HG03439 (cell line): Measurements from ENCODE around the gene CLASP2.

ENCODE experiments used
- ATAC-seq: cut with Tn5 transposase; IDR thresholded peaks from one replicate; pipeline ENCODE4 v1.9.1; 2021; ENCODE audit warnings: mild to moderate bottlenecking, moderate library complexity; ENCODE audit not compliant: unreplicated experiment

The CLASP2 gene

DNA sequence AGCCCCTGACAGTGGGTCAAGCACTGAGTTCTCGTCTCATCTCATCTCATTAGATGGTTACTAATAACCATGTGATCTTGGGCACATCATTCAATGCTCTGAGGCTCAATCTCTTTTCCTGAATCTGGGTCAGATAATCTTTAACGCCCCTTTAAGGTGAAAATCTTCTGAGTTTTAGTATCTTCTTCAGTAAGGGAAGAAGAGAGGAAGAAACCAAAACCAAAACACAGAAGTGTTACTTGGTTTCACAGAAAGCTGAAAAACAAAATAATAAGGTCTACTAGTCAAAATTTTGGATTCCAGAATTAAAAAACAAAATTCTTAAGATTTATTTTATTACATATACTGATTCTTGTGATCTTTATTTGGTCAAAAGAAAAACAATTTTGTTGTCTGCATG, 78.2 kb downstream of the CLASP2 start:
- no peak for ATAC-seq

DNA sequence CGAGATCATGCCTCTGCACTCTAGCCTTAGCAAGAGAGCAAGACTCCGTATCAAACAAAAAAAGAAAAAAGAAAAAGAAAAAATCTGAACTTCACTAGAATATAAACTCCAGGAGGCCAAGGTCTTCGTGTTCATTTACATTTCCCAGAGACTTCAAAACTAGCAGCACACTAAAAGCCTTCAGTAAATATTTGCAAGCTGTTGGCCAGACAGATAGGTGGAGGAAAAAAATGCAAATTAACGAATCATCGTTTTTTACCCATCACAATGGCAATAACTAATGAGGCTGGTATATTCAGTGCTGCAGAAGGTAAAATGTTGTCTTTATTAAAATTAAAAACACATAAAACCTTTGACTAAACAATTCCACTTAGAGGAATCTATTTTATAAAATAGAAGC, 80.6 kb downstream of the CLASP2 start:
- ATAC-seq: no peak

DNA sequence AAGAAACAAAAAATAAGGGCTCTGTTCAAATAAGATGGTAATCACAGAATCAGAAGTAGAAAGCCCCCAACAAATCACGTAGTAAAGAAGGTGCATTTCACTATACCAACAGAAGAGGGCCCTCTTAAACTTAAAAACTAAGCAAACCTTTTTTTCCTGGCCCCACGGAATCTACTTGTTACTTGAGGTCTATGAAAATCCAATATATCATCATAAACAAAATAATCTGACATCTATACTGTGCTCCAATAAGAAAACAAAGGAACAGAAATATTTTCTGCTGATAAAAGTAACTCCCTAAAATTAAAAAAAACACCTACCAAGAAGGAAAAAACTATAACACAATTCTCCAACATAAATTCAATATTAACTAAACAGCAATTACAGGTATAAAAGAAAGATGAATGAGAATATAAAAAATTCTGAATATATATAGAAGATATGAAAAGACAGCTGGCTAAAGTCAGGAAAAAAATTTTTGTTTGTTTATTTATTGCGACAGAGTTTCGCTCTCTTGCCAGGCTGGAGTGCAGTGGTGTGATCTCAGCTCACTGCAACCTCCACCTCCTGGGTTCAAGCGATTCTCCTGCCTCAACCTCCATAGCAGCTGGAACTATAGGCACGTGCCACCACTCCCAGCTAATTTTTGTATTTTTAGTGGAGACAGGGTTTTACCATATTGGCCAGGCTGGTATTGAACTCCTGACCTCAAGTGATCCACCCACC, 81.8 kb downstream of the CLASP2 start:
- ATAC-seq: no peak

DNA sequence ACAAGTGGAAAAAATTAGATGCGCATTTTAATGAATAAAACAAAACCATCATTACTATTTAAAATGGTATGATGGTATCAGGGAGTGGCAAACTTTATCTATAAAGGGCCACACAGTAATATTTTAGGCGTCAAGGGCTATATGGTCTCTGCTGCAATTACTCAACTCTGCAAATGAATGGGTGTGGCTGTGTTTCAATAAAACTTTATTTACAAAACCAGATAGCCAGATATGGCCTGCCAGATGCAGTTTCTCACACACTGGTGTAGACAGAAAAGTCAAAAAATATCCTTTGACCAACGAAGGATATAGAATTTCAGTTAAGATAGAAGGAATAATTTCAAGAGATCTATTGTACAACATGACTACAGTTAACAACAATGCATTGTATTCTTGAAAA, 83.8 kb downstream of the CLASP2 start:
- no peak for ATAC-seq

DNA sequence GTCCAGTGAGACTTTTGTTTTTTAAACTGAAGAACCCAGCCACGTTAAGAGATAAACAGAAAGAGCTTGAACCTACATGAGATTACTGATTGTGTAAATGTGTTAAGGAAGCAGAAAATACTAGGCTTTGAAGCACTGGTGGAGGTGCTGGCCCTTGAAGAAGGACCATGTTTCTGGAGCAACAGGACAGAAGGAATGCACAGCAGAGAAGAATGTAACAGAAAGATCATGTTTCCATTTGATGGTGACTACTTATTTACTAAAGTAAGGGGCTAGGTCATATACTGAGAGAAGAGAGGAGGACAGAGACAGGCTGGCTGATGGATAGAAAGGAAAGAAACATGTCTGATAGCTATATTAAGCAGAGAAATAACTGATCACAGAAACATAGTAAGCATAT, 88.8 kb downstream of the CLASP2 start:
- ATAC-seq: no peak

DNA sequence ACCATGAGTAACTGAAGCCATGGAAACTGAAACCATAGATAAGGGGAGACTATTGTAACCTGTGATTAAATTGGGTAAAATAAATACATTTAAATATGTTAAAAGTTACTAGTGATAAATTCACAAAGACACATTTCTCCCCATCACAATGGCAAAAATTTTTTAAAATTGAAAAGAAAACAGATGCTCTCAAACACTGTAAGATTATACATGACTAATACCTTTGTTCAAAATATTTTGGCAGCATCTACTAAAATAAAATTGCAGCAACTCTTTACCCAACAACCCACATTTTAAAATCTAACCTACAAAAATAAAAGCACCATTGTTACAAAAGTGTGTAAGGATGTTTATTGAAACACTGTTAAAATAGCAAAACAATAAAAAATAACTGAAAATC, 93.3 kb downstream of the CLASP2 start:
- ATAC-seq: no peak

DNA sequence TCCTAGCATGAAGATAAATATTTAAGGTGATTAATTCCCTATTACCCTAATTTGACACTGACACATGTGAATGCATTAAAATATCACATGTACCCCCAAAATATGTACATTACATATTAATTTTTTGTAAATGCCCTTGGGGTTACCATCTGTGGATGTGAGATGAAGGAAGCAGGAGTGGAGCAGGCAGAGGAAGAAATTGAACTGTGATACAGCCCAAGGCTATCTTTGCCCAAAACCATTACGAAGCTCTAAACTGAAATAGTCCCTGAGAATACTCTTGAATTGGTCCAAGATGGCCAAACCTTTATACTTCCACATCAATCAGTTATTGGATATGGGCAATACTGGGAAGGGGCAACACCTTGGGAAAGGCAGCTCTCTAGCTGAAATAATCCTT, 105.0 kb downstream of the CLASP2 start:
- ATAC-seq: no peak

DNA sequence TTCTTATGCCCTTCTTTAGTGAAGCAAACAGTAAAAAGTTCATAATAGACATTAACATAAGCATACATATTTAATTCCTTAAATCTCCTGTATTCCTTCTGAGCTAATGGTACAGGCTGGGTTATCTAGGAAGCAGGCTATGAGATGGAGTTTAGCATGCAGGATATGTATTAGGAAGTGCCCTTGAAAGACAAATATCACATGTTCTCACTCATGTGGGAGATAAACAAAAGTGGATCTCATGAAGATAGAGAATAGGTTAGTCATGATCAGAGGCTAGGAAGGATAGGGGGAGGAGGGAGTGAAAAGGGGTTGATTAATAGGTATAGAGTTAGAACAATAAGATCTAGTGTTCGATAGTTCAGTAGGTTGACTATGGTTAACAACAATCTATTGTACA, 105.4 kb downstream of the CLASP2 start:
- ATAC-seq: no peak

DNA sequence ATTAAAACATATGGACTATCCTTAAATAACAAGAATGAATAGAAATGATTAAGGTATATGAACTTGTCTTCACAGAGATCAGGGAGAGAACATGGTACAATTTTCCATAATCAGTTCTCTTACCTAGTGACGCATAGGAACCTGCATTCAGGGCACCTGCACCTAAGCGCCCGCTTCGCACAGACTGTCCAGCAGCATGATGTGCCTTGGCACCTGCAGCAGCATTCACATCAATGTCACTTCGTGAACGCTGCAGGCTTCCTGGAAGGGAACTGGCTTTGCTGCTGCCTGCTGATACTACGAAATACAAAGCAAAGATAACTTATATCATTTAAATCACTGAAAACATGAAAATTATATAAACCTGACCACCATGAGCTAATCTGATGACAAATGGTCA, 115.2 kb downstream of the CLASP2 start:
- no peak for ATAC-seq

DNA sequence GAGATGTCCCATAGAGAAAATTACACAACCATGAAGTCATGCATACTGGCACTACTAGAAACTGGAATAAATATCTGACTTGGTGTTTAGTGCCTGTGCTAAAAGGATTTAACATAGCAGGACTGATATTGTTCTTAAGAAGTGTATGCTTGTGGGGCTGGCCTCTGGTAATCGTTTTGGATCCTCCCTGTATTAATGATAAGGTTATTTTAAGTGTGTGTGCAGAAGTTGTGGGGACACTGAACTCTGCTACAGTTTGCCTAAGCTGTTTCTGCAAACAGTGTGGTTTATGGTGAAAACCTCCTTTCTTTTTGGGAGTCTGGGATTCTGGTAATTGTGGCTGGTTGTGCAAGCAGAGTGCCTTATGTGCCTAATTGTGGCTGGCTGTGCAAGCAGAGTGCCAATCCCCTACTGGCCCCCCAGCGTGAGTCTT, 120.8 kb downstream of the CLASP2 start:
- no peak for ATAC-seq

DNA sequence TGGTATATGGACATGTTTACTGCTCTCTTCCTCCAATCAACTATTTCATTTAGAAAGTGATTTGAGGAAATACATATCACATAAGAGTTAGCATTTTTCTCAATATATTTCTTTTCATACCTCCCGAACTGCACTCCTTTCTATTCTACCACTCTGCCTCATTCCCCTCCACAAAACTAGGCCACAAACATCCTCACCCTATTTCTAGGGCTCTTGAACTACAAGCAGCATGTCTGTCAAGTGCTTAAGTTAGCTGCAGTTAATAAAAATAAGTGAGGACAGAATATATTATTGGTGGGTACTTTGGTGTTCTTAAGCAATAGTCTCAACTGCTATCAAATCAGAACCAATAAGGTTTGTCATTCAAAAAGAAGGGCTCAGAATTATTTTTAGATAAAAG, 125.1 kb downstream of the CLASP2 start:
- ATAC-seq: no peak

DNA sequence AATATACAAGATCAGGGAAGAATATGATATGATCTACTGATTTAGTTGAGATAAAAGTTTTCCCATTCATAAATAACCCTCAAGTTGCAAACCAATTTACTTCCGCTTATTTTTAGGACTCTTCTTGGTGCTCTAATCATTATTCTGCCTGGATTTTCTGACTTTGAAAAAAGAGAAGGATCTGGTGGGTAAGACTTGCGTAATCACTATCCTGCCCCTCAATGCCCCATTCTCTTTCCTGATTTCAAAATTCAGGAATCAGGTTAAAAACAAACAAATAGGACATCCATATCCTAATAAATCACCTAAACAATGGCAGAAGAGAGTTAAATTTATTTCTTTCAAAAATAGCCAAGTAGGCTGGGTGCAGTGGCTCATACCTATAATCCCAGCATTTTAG, 127.5 kb downstream of the CLASP2 start:
- ATAC-seq: no peak

DNA sequence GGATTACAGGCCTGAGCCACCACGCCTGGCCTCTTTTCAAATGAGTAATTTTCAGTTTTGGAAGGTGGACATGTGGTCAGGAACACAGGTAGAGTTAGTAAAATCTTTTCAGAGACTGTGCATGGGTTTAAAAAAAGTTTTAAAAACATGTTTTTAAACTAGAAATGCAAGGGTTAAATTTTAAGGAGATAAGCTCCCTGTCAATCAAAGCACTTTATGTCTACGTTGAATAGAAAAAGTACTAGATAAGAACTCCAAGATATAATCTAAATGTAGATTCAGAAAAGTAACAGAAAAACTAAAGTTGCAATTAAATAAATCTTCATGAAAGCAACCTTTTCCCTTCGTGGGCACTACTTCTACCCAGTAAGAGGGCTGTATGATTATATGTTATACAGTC, 131.7 kb downstream of the CLASP2 start:
- no peak for ATAC-seq

DNA sequence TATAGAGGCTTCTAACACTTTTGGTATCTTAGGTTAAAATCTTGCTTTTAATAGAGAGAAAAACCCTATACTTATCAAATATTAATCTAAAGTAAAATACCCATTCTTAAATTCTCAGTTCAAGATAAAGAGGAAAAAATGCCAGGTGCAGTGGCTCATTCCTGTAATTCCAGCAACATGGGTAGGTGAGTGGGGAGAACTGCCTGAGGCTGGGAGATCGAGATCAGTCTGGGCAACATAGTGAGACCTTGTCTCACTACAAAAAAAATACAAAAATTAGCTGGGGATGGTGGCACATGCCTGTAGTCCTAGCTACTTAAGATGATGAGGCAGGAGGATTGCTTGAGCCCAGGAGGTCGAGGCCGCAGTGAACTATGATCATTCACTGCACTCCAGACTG, 135.8 kb downstream of the CLASP2 start:
- no peak for ATAC-seq

DNA sequence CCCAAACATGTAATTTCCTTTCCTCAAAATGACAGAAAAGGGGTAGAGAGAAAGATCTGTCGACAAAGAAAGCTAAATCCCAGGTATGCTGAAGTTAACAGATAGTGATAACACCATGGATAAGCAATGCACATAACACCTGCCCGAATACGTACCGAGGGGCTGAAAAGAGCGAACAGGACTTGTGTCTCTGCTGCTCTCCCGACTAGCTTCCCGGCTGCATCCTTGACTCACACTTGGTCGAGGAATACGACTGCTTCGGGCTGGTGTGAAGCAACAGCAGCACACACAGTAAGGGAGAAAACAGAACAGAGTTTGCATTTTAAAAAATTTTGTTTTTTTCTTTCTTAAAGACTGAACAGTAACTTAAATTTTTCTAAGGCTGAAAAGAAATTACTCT, 136.4 kb downstream of the CLASP2 start:
- no peak for ATAC-seq

DNA sequence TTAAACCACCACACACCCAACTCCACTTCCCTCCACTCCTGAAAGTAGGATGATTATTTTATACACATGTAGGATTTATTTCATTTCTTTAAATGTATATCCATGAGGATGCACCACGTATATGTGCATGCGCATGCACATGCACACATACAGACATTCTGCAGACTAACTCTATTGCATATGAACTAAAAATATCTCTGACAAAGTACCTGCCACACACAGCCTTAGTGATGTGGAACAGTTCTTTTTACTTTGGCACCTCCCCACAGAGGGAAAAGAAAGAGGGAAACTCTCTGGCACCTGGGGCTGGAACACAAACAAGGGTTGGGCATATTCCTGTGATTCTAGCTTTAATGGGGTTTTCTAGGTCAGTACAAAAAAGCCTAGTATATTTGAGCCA, 138.2 kb downstream of the CLASP2 start:
- ATAC-seq: no peak

DNA sequence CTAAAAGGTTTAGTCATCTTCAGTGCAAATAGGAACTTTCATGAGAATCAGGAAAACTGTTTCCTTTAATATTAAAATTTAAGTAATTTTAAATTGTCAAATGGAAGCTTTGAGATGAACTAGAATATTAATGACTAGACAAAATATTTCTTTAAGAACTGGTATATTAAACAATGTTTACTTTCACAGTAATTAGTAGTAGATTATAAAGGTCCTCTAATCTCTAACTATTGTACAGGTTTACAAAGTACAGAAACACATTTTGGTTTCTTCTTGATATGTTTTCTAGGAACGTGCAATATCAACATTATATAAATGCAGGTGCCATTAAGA, 138.9 kb downstream of the CLASP2 start:
- no peak for ATAC-seq

DNA sequence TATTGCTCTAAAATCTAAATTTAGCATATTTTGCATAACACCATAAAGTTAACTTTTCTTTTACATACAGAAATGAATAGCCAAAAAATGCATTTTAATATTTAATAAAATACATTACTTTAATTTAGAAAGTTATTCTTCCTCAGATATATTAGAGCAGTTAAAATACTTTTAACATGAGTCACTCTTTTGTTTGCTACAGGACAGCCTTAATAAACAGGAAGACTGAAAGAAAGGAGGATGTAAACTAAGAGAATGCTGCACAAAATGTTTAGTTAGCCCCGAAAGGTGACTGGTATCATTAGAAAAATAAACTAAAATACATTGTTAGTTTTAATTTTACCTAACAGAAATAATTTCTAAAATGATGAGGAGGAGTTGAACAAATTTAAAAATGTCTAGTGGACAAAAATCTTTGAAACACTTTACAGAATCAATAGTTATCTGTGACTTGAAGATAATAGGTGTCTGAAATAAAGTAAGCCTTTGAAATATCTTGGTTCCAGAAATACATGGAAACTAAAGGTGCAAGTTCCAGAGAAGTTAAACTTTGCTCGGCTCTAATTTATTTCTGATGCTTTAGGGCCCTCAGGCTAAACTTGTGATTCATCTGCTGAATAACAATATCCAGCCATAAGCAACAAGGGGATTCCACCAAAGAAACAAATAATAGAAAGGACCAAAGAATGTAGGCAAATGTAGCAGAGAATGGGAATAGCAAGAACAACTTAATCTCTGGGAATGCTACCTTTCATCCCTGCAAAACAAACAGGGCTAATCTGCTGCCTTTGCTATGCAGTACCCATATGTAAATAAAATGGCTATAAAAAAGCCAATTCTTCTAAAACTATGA, 139.5 kb downstream of the CLASP2 start:
- no peak for ATAC-seq

DNA sequence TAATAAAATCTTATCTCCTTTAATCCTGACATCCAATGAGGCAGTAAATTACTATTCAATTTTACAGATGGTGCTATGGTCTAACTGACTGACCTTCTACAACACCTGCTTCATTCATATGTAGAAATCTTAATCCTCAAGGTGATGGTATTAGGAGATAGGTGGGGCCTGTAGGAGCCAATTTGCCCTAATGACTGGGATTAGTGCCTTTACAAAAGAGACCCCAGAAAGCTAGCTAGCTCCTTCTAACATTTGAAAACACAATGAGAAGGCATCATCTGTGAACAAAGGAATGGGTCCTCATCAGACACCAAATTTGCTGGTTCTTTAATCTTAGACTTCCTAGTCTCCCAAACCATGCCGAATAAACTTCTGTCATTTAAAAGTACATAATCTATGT, 140.5 kb downstream of the CLASP2 start:
- ATAC-seq: no peak

DNA sequence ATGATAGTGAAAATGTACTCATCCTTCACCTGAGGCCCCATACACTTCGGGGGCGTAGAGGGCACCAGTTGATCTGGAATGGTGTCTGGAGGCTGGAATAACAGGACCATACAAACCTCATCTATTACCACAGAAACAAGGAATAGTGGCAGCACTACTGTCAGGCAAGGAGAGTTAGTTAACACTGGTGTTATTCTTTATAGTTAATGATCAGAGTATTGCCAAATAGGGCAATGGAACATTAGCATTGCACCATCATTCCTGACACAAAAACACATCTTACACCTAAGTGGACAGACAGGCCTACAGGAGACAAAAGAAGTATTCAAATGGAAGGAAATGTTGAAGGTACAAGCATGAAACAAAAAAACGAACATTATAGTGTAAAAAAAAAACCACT, 140.9 kb downstream of the CLASP2 start:
- ATAC-seq: no peak

DNA sequence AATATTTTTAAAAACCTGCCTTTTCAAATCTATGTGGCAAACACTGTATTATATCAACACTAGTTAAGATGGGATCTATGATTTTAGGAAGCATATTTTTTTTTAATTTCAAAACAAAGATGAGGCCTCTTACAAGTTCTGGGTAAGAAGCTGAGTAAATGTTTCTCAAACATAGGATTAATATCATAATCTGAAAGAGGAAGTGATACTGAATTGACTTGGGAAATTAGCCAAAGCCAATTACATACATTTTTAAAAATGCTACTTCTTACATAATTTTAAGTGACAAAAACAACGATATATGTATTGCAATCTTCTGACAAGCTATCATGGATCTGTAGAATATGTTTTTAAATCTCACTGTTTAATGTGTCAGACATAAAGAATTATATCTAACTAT, 142.7 kb downstream of the CLASP2 start:
- ATAC-seq: no peak

DNA sequence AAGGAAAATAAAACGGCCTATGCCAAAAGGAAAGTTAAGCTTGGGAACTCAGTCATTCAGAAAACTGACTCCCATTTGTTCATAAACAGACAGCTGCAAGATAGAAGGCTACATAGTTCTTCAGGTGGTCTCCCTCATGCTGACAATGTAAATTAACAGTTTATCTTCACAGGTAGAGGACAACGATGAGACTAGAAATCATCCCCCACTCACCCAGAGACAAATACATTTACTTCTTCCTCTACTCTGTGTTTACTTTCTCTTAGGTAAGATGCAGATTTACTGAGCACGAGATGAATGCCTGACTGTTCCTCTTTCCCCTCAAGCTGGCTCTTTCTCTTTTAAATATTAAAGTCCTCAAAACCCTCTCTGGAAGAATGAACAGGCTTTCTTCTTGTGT, 160.2 kb downstream of the CLASP2 start:
- ATAC-seq: no peak

DNA sequence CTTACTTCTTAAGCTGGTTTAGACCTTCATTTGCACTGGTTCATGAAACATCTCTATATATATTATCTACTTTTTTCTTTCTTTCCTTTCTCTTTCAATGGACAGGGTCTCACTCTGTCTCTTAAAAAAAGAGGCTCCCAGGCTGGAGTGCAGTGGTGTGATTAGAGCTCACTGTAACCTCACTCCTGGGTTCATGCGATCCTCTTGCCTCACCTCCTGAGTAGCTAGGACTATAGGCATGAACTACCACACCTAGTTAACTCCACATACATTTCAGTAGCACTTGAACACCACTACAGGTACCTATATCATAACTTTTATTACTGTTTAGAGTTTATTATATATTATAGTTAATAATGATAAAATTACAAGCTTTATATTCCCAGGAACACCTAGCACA, 160.8 kb downstream of the CLASP2 start:
- ATAC-seq: no peak
